ENCODE measurements around the gene ASXL1. TPM values are rescaled to one million over a fixed set of nuclear protein-coding genes. Genes with fewer than 3 reads are reported as not detected.
A peak's percentile ranks its signal among the peaks of the same experiment; 100 is the strongest.

ASXL1 gene
- polyA plus RNA-seq = 10 to 100 TPM; 16.8 to 66.8 (median 20.6) TPM
- long read RNA-seq, donor 1, full-length matches to known transcripts = 4 of 109 reads
- long read RNA-seq, donor 1, partial matches to known transcripts = 97 of 109 reads
- long read RNA-seq, donor 1, other reads (novel, unspliced or antisense) = 8 of 109 reads
- long read RNA-seq, donor 2, full-length matches to known transcripts = 3 of 3 reads
- long read RNA-seq, donor 2, partial matches to known transcripts = 0 of 3 reads
- long read RNA-seq, donor 2, other reads (novel, unspliced or antisense) = 0 of 3 reads
- long read RNA-seq, donor 3, full-length matches to known transcripts = 5 of 10 reads
- long read RNA-seq, donor 3, partial matches to known transcripts = 5 of 10 reads
- long read RNA-seq, donor 3, other reads (novel, unspliced or antisense) = 0 of 10 reads
- long read RNA-seq, donor 4 = 0 reads
- long read RNA-seq, donor 5, full-length matches to known transcripts = 1 of 1 reads
- long read RNA-seq, donor 5, partial matches to known transcripts = 0 of 1 reads
- long read RNA-seq, donor 5, other reads (novel, unspliced or antisense) = 0 of 1 reads
- long read RNA-seq, donor 6, full-length matches to known transcripts = 1 of 1 reads
- long read RNA-seq, donor 6, partial matches to known transcripts = 0 of 1 reads
- long read RNA-seq, donor 6, other reads (novel, unspliced or antisense) = 0 of 1 reads
- long read RNA-seq, donor 7, full-length matches to known transcripts = 1 of 1 reads
- long read RNA-seq, donor 7, partial matches to known transcripts = 0 of 1 reads
- long read RNA-seq, donor 7, other reads (novel, unspliced or antisense) = 0 of 1 reads
- long read RNA-seq, donor 8 = 0 reads
- long read RNA-seq, donor 9 = 0 reads
- long read RNA-seq, donor 10, full-length matches to known transcripts = 3 of 3 reads
- long read RNA-seq, donor 10, partial matches to known transcripts = 0 of 3 reads
- long read RNA-seq, donor 10, other reads (novel, unspliced or antisense) = 0 of 3 reads

DNA sequence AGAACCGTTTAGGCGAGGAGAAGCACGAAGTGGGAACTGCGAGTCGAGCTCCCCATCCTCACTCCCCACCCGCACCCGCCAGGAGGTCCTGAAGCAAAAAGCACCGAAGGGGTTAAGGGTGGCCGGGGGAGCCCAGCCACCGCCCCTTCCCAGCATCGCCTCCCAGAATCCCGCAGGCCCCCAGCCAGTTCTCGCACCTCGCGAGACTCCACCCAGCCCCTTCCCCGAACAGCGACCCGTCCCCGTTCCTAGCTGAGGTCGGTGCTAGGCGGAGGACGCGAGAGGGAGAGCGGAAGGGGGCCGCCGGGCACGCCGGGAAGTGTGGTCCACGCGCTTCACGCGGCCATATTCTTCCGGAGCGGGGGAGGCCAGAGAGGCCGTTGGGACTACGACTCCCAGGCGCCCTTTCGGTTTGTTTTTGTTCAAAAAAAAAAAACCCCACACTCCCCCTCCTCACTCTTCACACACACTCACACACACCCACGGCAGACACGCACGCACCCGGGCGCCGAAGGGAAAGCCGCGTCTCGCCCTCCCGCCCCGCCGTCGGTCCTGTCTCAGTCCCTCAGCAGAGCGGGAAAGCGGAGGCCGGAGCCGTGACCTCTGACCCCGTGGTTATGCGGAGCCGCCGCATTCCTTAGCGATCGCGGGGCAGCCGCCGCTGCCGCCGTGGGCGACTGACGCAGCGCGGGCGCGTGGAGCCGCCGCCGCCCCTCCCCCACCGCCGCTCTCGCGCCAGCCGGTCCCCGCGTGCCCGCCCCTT, at the start of gene ASXL1:
Gene ASXL1, plus strand, starts transcription at position 463 of the 763 bp plus-strand sequence. CDS start 445 bp downstream, outside the sequence.
- peak within 1 kb of the TSS; percentile 92 to 99 (median 98) for H3K27ac ChIP-seq (ENCODE audit: low read depth in 1 of 3, low read length in 2 of 3)
- WGBS, 3 donors = 0 to 1% (median 0%) methylated on average over 59 to 83 of the region's 83 CpGs
- H3K27me3 ChIP-seq (ENCODE audit: control insufficient read depth in 3 of 3, insufficient read depth in 3 of 3, low read length in 3 of 3) = no peaks in the 10 kb centered on the region
- peaks cover 8 to 13% (median 9%) of the 10 kb centered on the region in 3 donors for H3K4me1 ChIP-seq (ENCODE audit: control insufficient read depth in 3 of 3, insufficient read depth in 2 of 3, low read depth in 1 of 3, low read length in 2 of 3)
- DNase-seq (peak; percentile 95 to 98), FAIRE-seq (no peak)
- H3K4me3 ChIP-seq (ENCODE audit: low read depth in 1 of 3, low read length in 3 of 3) = peak within 1 kb of the TSS; percentile 78 to 93 (median 86)
- H3K9me3 ChIP-seq (ENCODE audit: control insufficient read depth in 2 of 2, insufficient read depth in 1 of 2, low read depth in 1 of 2, low read length in 1 of 2) = no peaks in the 10 kb centered on the region
- peaks cover 0 to 6% (median 0%) of the 10 kb centered on the region in 3 donors for H3K36me3 ChIP-seq (ENCODE audit: control insufficient read depth in 3 of 3, insufficient read depth in 2 of 3, low read depth in 1 of 3, low read length in 3 of 3)

DNA sequence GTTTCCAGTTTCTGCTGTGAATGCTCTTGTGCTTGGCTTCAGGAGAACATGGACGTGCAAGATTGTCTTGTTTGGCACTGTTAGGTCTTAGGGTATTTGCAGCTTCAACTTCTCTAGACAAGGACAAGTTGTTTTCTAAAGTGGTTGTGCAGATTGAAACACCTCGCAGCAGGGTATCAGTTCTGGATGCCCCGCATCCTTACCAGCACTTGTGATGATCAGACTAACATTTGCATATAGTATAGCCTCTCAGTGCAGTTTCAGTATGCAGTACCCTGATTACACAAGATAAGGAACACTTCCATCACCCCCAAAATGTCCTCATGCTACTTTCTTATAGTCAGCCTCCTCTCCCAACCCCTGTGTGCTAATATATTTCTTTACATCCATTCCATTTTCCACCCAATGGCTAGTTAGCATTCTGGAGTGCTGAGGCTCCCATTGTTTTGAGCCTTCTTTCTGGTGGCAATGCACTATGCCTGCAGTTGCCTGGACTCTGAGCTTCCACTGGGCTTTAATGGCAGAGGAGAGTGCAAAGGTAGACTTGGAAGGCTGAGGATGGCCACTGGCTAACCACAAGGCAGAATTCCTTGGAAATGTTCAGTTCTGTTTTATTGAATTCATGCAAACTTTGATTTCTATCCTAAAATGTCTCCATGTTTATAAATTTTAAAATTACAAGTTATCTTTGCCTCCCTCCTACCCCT, 45.3 kb upstream of the ASXL1 start:
- no peaks in the 10 kb centered on the region for H3K27me3 ChIP-seq (ENCODE audit: control insufficient read depth in 3 of 3, insufficient read depth in 3 of 3, low read length in 3 of 3)
- peaks cover 7 to 54% (median 12%) of the 10 kb centered on the region in 3 donors for H3K36me3 ChIP-seq (ENCODE audit: control insufficient read depth in 3 of 3, insufficient read depth in 2 of 3, low read depth in 1 of 3, low read length in 3 of 3)
- FAIRE-seq (no peak), DNase-seq (peak; percentile 58 to 67)
- no peaks in the 10 kb centered on the region for H3K9me3 ChIP-seq (ENCODE audit: control insufficient read depth in 2 of 2, insufficient read depth in 1 of 2, low read depth in 1 of 2, low read length in 1 of 2)
- no peak overlapping the region for H3K4me3 ChIP-seq (ENCODE audit: low read depth in 1 of 3, low read length in 3 of 3)
- no peak overlapping the region for H3K27ac ChIP-seq (ENCODE audit: low read depth in 1 of 3, low read length in 2 of 3)
- WGBS, 3 donors = 62 to 90% (median 66%) methylated on average over 3 of the region's 3 CpGs
- H3K4me1 ChIP-seq (ENCODE audit: control insufficient read depth in 3 of 3, insufficient read depth in 2 of 3, low read depth in 1 of 3, low read length in 2 of 3) = peaks cover 0 to 12% (median 0%) of the 10 kb centered on the region in 3 donors

DNA sequence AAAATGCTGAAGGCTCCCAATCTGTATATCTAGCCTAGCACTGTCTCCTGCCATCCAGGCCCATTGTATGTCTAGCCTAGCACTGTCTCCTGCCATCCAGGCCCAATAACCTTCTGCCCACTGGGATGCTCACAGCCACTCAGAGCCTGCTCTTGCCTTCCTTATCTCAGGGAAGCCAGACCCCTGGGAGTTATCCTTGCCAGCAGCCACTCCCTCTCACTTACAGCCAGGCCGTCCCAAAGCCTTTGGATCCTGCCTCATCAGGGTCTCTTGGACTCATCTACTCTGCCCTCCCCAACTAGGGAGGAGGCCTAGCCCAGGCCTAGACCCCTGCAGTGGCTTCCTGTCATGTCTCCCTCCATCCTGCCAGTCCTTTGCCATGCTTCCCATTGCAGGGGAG, 43.4 kb upstream of the ASXL1 start:
- Histone ChIP-seq H3K4me1 (ENCODE audit: control insufficient read depth in 3 of 3, insufficient read depth in 2 of 3, low read depth in 1 of 3, low read length in 2 of 3) (peaks cover 0 to 12% (median 0%) of the 10 kb centered on the region in 3 donors), H3K36me3 (ENCODE audit: control insufficient read depth in 3 of 3, insufficient read depth in 2 of 3, low read depth in 1 of 3, low read length in 3 of 3) (peaks cover 7 to 61% (median 14%) of the 10 kb centered on the region in 3 donors)
- 74 to 100% (median 93%) methylated on average over 1 of the region's 1 CpG for WGBS, 3 donors

DNA sequence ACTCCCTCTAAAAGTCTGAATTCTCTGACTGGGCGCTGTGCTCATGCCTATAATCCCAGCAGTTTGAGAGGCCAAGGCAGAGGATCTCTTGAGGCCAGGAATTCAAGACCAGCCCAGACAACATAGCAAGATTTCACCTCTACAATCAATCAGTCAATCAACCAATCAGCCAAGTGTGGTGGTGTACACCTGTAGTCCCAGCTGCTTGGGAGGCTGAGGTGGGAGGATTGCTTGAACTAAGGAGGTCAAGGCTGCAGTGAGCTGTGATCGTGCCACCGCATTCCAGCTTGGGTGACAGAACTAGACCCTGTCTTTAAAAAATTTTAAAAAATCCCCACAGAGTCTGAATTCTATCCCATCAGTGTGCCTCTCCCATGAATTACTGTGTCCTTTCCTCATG, 42.7 kb upstream of the ASXL1 start:
- Histone ChIP-seq H3K9me3 (ENCODE audit: control insufficient read depth in 2 of 2, insufficient read depth in 1 of 2, low read depth in 1 of 2, low read length in 1 of 2) (no peaks in the 10 kb centered on the region), H3K4me1 (ENCODE audit: control insufficient read depth in 3 of 3, insufficient read depth in 2 of 3, low read depth in 1 of 3, low read length in 2 of 3) (peaks cover 0 to 12% (median 0%) of the 10 kb centered on the region in 3 donors), H3K27me3 (ENCODE audit: control insufficient read depth in 3 of 3, insufficient read depth in 3 of 3, low read length in 3 of 3) (no peaks in the 10 kb centered on the region), H3K27ac (ENCODE audit: low read depth in 1 of 3, low read length in 2 of 3) (no peak overlapping the region), H3K4me3 (ENCODE audit: low read depth in 1 of 3, low read length in 3 of 3) (no peak overlapping the region), H3K36me3 (ENCODE audit: control insufficient read depth in 3 of 3, insufficient read depth in 2 of 3, low read depth in 1 of 3, low read length in 3 of 3) (peaks cover 7 to 57% (median 14%) of the 10 kb centered on the region in 3 donors)
- no peak for FAIRE-seq
- no peak for DNase-seq
- 95 to 98% (median 98%) methylated on average over 3 of the region's 3 CpGs for WGBS, 3 donors

More for the DNA sequence above, 43.4 kb upstream of the ASXL1 start:
- DNase-seq (no peak), FAIRE-seq (no peak)
- no peak overlapping the region for H3K27ac ChIP-seq (ENCODE audit: low read depth in 1 of 3, low read length in 2 of 3)
- no peaks in the 10 kb centered on the region for H3K27me3 ChIP-seq (ENCODE audit: control insufficient read depth in 3 of 3, insufficient read depth in 3 of 3, low read length in 3 of 3)
- no peak overlapping the region for H3K4me3 ChIP-seq (ENCODE audit: low read depth in 1 of 3, low read length in 3 of 3)
- H3K9me3 ChIP-seq (ENCODE audit: control insufficient read depth in 2 of 2, insufficient read depth in 1 of 2, low read depth in 1 of 2, low read length in 1 of 2) = no peaks in the 10 kb centered on the region

DNA sequence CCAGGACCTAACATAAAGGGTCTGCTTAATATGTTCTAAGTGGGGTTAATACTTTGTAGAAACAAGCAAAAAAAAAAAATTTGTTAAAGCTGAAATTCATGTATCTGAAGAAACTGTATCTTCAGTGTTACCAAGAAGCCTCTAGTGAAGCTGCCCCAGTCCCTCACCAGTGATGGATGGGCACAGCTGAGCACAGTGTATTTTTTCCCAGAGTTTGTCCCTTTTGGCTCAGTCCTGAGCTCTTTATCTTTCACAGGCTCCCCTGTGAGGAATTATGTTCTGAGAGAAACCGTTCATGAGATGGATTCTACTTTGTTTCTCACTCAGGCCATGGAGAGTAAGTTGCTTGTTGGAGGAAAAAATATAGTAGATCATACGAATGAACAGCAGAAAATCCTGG, 42.2 kb upstream of the ASXL1 start:
- Histone ChIP-seq H3K27ac (ENCODE audit: low read depth in 1 of 3, low read length in 2 of 3) (no peak overlapping the region), H3K9me3 (ENCODE audit: control insufficient read depth in 2 of 2, insufficient read depth in 1 of 2, low read depth in 1 of 2, low read length in 1 of 2) (no peaks in the 10 kb centered on the region), H3K4me3 (ENCODE audit: low read depth in 1 of 3, low read length in 3 of 3) (no peak overlapping the region), H3K27me3 (ENCODE audit: control insufficient read depth in 3 of 3, insufficient read depth in 3 of 3, low read length in 3 of 3) (no peaks in the 10 kb centered on the region), H3K36me3 (ENCODE audit: control insufficient read depth in 3 of 3, insufficient read depth in 2 of 3, low read depth in 1 of 3, low read length in 3 of 3) (peaks cover 7 to 53% (median 14%) of the 10 kb centered on the region in 3 donors), H3K4me1 (ENCODE audit: control insufficient read depth in 3 of 3, insufficient read depth in 2 of 3, low read depth in 1 of 3, low read length in 2 of 3) (peaks cover 0 to 12% (median 0%) of the 10 kb centered on the region in 3 donors)
- FAIRE-seq (no peak), DNase-seq (no peak)
- WGBS, 3 donors = 83 to 96% (median 85%) methylated on average over 2 of the region's 2 CpGs

DNA sequence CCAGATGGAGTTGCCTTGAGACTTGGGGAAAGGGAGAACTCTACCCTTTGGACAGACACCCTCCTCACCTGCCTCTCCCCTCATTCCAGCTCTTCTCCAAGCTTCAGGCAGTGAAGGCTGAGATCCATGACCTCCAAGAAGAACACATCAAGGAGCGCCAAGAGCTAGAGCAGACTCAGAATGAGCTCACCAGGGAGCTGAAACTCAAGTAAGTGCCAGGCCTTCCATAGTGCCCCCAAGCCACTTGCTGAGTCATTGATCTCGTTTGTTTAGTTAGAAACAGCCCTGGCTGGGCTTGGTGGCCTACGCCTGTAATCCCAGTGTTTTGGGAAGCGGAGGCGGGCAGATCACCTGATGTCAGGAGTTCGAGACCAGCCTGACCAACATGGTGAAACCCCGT, 41.5 kb upstream of the ASXL1 start:
- H3K9me3 ChIP-seq (ENCODE audit: control insufficient read depth in 2 of 2, insufficient read depth in 1 of 2, low read depth in 1 of 2, low read length in 1 of 2) = no peaks in the 10 kb centered on the region
- peaks cover 5 to 52% (median 14%) of the 10 kb centered on the region in 3 donors for H3K36me3 ChIP-seq (ENCODE audit: control insufficient read depth in 3 of 3, insufficient read depth in 2 of 3, low read depth in 1 of 3, low read length in 3 of 3)
- peaks cover 0 to 12% (median 0%) of the 10 kb centered on the region in 3 donors for H3K4me1 ChIP-seq (ENCODE audit: control insufficient read depth in 3 of 3, insufficient read depth in 2 of 3, low read depth in 1 of 3, low read length in 2 of 3)
- 88 to 91% (median 89%) methylated on average over 7 of the region's 7 CpGs for WGBS, 3 donors
- FAIRE-seq = no peak
- no peak overlapping the region for H3K4me3 ChIP-seq (ENCODE audit: low read depth in 1 of 3, low read length in 3 of 3)
- DNase-seq = no peak
- H3K27me3 ChIP-seq (ENCODE audit: control insufficient read depth in 3 of 3, insufficient read depth in 3 of 3, low read length in 3 of 3) = no peaks in the 10 kb centered on the region
- H3K27ac ChIP-seq (ENCODE audit: low read depth in 1 of 3, low read length in 2 of 3) = no peak overlapping the region

DNA sequence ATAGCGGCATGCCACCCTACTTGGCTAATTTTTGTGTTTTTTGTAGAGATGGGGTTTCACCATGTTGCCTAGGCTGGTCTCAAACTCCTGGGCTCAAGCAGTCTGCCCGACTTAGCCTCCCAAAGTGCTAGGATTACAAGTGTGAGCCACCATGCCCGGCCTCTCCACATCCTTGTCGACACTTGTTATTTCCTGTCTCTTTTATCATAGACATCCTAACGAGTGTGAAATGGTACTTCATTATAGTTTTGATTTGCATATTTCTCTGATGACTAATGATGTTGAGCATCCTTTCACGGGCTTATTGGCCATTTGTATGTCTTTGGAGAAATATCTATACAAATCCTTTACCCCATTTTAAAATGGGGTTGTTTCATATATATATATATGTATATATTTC, 39.0 kb upstream of the ASXL1 start:
- Histone ChIP-seq H3K27me3 (ENCODE audit: control insufficient read depth in 3 of 3, insufficient read depth in 3 of 3, low read length in 3 of 3) (no peaks in the 10 kb centered on the region), H3K36me3 (ENCODE audit: control insufficient read depth in 3 of 3, insufficient read depth in 2 of 3, low read depth in 1 of 3, low read length in 3 of 3) (peaks cover 5 to 43% (median 14%) of the 10 kb centered on the region in 3 donors), H3K4me3 (ENCODE audit: low read depth in 1 of 3, low read length in 3 of 3) (no peak overlapping the region), H3K4me1 (ENCODE audit: control insufficient read depth in 3 of 3, insufficient read depth in 2 of 3, low read depth in 1 of 3, low read length in 2 of 3) (no peaks in the 10 kb centered on the region), H3K27ac (ENCODE audit: low read depth in 1 of 3, low read length in 2 of 3) (no peak overlapping the region), H3K9me3 (ENCODE audit: control insufficient read depth in 2 of 2, insufficient read depth in 1 of 2, low read depth in 1 of 2, low read length in 1 of 2) (no peaks in the 10 kb centered on the region)
- no peak for FAIRE-seq
- 81 to 86% (median 86%) methylated on average over 6 of the region's 6 CpGs for WGBS, 3 donors
- no peak for DNase-seq
